GM13976 (cell line): ENCODE results near the gene CFAP92.

Experiments
- DNase-seq: peaks from one replicate; pipeline ENCODE4 v3.0.0; 2012; ENCODE audit warnings: low spot score
- in situ Hi-C: fragments of 300-500 bp; cut with MboI; formaldehyde crosslinking; loops from one replicate; pipeline ENCODE4 v1.12.0; 2022; ENCODE audit warnings: low sequenced_read_pairs, mixed read lengths, inconsistent platforms; ENCODE audit not compliant: unreplicated experiment
- TF ChIP-seq, protein P1 (sequence below): IDR thresholded peaks from 2 replicates; pipeline ENCODE4 v1.5.1; 2012; ENCODE audit warnings: borderline replicate concordance, mild to moderate bottlenecking; ENCODE audit not compliant: insufficient read depth; ENCODE audit errors: extremely low read depth, missing control alignments, control extremely low read depth

Gene CFAP92

DNA sequence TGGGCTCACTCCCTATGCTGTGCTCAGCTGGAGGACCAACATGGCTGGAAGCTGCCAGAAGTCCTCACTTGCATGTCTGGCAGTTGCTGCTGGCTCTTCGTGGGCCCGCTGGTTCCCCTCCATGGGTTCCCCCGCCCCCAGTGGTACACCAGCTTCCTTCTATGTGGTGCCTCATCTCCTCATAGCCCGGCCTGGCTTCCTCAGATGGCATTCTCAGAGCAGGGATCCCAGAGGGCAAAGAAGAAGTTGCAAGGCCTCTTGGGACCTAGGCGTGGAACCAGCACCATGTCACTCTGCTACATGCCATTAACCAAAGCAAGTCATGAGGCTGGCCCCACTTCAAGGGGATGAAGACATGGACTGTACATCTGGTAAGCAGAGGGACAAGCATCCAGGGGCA lies 2.9 kb upstream of the CFAP92 start:
- DNase-seq: no peak
- in situ Hi-C loops: no loop called here
- TF ChIP-seq, protein P1, sequence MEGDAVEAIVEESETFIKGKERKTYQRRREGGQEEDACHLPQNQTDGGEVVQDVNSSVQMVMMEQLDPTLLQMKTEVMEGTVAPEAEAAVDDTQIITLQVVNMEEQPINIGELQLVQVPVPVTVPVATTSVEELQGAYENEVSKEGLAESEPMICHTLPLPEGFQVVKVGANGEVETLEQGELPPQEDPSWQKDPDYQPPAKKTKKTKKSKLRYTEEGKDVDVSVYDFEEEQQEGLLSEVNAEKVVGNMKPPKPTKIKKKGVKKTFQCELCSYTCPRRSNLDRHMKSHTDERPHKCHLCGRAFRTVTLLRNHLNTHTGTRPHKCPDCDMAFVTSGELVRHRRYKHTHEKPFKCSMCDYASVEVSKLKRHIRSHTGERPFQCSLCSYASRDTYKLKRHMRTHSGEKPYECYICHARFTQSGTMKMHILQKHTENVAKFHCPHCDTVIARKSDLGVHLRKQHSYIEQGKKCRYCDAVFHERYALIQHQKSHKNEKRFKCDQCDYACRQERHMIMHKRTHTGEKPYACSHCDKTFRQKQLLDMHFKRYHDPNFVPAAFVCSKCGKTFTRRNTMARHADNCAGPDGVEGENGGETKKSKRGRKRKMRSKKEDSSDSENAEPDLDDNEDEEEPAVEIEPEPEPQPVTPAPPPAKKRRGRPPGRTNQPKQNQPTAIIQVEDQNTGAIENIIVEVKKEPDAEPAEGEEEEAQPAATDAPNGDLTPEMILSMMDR: no peak

DNA sequence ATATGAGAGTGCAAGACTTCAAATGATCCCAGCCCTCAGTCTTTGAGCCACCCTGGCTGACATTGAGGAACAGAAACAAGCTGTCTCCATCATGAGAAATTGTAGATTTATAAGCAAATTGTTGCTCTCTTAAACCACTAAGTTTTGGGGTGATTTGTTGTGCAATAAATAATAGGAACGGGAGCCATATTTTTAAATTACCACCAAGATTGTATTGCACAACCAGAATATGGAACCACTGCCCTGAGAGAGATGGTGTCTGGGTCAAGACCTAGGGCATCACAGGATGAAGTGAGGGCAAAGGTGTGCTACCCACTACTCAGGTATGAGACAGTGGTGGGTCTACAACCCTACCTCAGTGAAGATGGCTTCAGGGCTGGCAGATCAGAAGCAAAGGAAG lies 2.3 kb upstream of the CFAP92 start:
- DNase-seq: no peak
- in situ Hi-C loops: no loop called here
- TF ChIP-seq, protein P1: no peak

DNA sequence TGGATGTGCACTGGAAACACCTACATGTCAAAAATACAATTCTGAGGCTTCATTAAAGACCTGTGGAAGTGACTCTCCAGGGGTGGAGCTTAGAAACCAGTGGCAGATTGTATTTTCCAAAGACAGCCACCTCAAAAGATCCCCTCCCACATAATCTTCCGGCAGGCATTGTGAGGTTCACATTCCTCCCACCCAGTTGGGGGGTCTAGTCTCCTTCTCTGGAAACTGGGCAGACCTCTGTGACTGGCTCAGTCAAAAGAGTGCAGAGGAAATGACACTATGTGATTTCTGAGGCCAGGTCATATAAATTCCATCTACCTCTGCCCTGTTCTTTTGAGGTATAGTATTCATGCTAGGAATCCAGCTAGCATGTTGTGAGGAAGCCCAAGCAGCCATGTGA lies 1.9 kb upstream of the CFAP92 start:
- in situ Hi-C loops: no loop called here
- DNase-seq: no peak
- TF ChIP-seq, protein P1: no peak

DNA sequence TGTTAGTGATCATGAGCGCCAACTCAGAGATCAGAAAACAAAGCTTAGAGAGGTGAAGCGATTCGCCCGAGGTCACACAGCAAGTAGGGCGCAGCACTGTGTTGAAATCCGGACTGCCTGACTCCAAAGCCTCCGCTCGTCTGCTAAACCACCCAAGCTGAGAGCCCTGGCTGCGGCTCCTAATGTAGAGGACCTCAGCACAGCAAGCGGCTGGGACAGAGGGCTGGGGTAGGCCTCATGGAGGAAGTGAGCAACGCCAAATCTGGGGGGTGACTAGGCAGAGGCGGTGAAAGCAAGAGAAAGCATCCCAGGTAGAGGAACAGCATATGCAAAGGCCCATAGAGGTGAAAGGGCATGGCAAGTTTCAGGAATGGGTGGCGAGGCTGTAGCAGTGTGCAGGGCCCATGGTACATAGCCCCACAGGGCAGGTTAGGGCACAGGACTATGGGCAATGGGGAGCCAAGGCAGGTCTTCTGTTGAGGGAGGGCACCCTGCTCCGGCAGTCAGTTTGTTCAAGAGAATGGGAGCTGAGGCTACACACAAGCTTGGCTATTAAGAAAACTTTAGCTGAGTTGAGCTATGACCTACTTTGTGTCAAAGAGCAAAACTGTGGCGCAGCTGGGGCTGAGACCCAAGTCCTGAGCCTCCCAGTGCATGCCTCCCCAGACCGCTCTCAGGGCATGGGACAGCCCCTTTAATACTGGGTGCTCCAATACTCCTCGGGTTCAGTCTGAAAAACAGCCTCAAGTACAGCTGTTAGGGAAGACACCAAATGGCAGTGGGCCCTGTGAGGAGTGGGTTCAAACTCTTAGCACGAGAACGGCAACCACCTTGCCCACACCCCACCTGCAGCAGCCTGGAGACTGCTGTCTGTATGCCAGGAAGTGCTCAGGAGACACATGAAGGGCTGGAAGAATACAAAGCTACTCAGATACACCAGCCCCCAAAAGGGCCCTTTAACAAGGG lies 988 bp upstream of the CFAP92 start:
- in situ Hi-C loops: no loop called here
- TF ChIP-seq, protein P1: no peak
- no peak for DNase-seq

DNA sequence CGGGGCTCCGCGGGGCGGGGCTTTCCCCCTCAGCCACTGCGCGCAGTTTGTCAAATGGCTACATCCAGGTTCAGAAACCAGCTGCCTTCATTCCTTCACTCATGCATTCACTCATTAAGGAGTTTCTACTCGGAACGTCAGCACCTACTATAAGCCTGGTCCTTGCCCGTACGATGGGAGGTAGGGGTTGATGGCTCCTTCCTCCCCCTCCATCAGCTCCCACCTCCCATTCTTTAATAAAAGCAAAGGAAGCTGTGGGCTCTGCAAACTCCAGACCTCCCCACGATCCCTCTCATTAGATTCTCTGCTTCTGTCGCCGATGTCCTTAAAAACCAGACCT lies 267 bp upstream of the CFAP92 start:
- TF ChIP-seq, protein P1: no peak
- no peak for DNase-seq
- in situ Hi-C loops: no loop called here

DNA sequence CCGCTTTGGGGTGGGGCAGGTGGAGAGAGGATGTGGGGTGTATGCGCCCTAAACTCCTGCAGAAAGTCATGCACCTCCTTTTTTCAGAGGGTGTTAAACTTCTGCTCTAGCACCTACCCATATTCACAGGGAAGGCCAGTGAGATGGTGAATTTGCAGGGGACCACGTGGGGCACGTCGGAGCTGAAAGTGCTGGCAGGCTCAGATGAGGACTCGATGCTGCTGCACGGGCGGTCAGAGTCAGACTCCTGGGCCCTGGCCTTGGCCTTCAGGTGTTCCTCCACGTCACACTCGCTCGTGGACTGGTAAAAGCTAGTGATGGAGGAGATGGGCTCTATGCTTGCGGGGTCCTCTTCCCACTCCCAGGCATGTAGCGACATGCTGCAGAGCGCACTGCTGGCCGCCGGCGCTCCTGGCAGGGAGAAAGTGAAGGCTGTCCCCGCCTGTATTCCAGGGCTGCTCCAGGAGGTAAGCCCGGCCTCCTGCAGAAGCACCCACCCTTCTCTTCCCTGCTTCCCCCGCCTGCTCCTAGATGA lies 883 bp downstream of the CFAP92 start:
- TF ChIP-seq, protein P1: no peak
- in situ Hi-C loops: no loop called here
- no peak for DNase-seq
